SK-N-SH (cell line): Measurements from ENCODE around the gene SCNN1A. TPM values are rescaled to one million over a fixed set of nuclear protein-coding genes. Genes with fewer than 3 reads are reported as not detected.

Experiments used
- CTCF ChIA-PET: fragments of 300-600, 350-600 bp; formaldehyde crosslinking; extraction: SDS; loops from one replicate; lab custom pipeline; 2021; lab: Yijun Ruan, JAX
- POLR2A ChIA-PET: fragments of 350-600 bp; sonication (Branson Sonifier 250); formaldehyde crosslinking; extraction: SDS; loops from one replicate; lab custom pipeline; 2020; ENCODE audit warnings: antibody characterized with exemption, inconsistent platforms; lab: Yijun Ruan, JAX
- DNase-seq: peaks from one replicate; pipeline ENCODE4 v3.0.0; 2012
- H2AFZ ChIP-seq: fragments of 200-600 bp; sonication (generic); 2 replicates; pipeline ENCODE4 v1.8.1; 2016; ENCODE audit warnings: antibody characterized with exemption, mild to moderate bottlenecking, low read depth
- H3F3A ChIP-seq: fragments of 200-600 bp; sonication (generic); replicated peaks from 2 replicates; pipeline ENCODE3; 2016; ENCODE audit warnings: antibody characterized with exemption, mild to moderate bottlenecking; ENCODE audit not compliant: insufficient read depth
- H3K27ac ChIP-seq, 2 experiments: fragments of 200-500 bp in 1 of 2; fragments of 200-600 bp in 1 of 2; sonication (Bioruptor generic) in 1 of 2; sonication (generic), shearing (Covaris generic) in 1 of 2; 2 replicates each; pipeline versions ENCODE4 v1.5.1 to v1.6.1; 2014 to 2016; ENCODE audit warnings: low read depth in 2 of 2, inconsistent platforms in 1 of 2, low read length in 1 of 2, mild to moderate bottlenecking in 1 of 2, mixed read lengths in 1 of 2
- H3K27me3 ChIP-seq: fragments of 200-600 bp; sonication (generic), shearing (Covaris generic); 2 replicates; pipeline ENCODE4 v1.6.1; 2016; ENCODE audit warnings: mixed run types; ENCODE audit not compliant: insufficient read depth
- H3K36me3 ChIP-seq, 2 experiments: fragments of 200-500 bp in 1 of 2; fragments of 200-600 bp in 1 of 2; sonication (Bioruptor generic) in 1 of 2; sonication (generic) in 1 of 2; replicated peaks in 1 of 2; 2 replicates each; pipeline versions ENCODE3 to v1.5.1; 2014 to 2016; ENCODE audit warnings: low read length in 1 of 2, mild to moderate bottlenecking in 1 of 2; ENCODE audit not compliant: insufficient read depth in 2 of 2, control insufficient read depth in 1 of 2
- H3K4me1 ChIP-seq, 2 experiments: fragments of 200-500 bp in 1 of 2; fragments of 200-600 bp in 1 of 2; sonication (Bioruptor generic) in 1 of 2; sonication (generic), shearing (Covaris generic) in 1 of 2; 2 replicates each; pipeline versions ENCODE4 v1.5.1 to v1.6.1; 2014 to 2016; ENCODE audit warnings: low read depth in 1 of 2, low read length in 1 of 2, mixed run types in 1 of 2; ENCODE audit not compliant: insufficient read depth in 2 of 2, control insufficient read depth in 1 of 2
- H3K4me2 ChIP-seq: fragments of 200-600 bp; sonication (generic), shearing (Covaris generic); 2 replicates; pipeline ENCODE4 v1.6.1; 2017; ENCODE audit warnings: mixed run types
- H3K4me3 ChIP-seq, 2 experiments: fragments of 200-500 bp in 1 of 2; fragments of 200-600 bp in 1 of 2; sonication (Bioruptor generic) in 1 of 2; sonication (generic), shearing (Covaris generic) in 1 of 2; 2 replicates each; pipeline versions ENCODE4 v1.5.1 to v1.8.1; 2014 to 2016; ENCODE audit warnings: low read depth in 2 of 2, inconsistent platforms in 1 of 2, low read length in 1 of 2, mild to moderate bottlenecking in 1 of 2, mixed read lengths in 1 of 2, moderate library complexity in 1 of 2
- H3K79me2 ChIP-seq: fragments of 200-600 bp; sonication (generic); 2 replicates; pipeline ENCODE4 v1.8.1; 2017; ENCODE audit warnings: mild to moderate bottlenecking; ENCODE audit not compliant: insufficient read depth
- H3K9ac ChIP-seq: fragments of 200-600 bp; sonication (generic); 2 replicates; pipeline ENCODE4 v1.6.1; 2017; ENCODE audit warnings: mixed run types
- H3K9me2 ChIP-seq: fragments of 200-600 bp; sonication (generic); 2 replicates; pipeline ENCODE4 v1.6.1; 2017; ENCODE audit warnings: mixed run types
- H3K9me3 ChIP-seq: fragments of 200-600 bp; sonication (generic); 2 replicates; pipeline ENCODE4 v1.6.1; 2017; ENCODE audit warnings: mixed run types, mild to moderate bottlenecking, moderate library complexity
- H4K20me1 ChIP-seq: fragments of 200-600 bp; sonication (generic); 2 replicates; pipeline ENCODE4 v1.6.1; 2017; ENCODE audit warnings: mild to moderate bottlenecking, mixed run types; ENCODE audit not compliant: insufficient read depth
- EP300 ChIP-seq, 2 experiments: IDR thresholded peaks; 2 replicates each; pipeline versions ENCODE4 v1.4.0 to v1.6.1; 2012; ENCODE audit warnings: borderline replicate concordance in 1 of 2, low read depth in 1 of 2, low read length in 1 of 2
- FOSL2 ChIP-seq: IDR thresholded peaks from 2 replicates; pipeline ENCODE4 v1.4.0; 2012; ENCODE audit warnings: low read depth, mild to moderate bottlenecking, moderate library complexity, borderline replicate concordance
- FOXJ3 ChIP-seq: sonication (generic); formaldehyde crosslinking; IDR thresholded peaks from 2 replicates; pipeline ENCODE4 v1.5.1; 2020; ENCODE audit warnings: mild to moderate bottlenecking, missing genetic modification reagents
- GABPA ChIP-seq: IDR thresholded peaks from 2 replicates; pipeline ENCODE4 v1.4.0; 2012; ENCODE audit warnings: low read depth, mild to moderate bottlenecking
- IRF3 ChIP-seq: fragments of 150-350 bp; IDR thresholded peaks from 2 replicates; pipeline ENCODE4 v1.6.1; 2016; ENCODE audit warnings: mild to moderate bottlenecking, low read depth, low read length
- JUND ChIP-seq: IDR thresholded peaks from 2 replicates; pipeline ENCODE4 v1.4.0; 2012
- MEF2A ChIP-seq: IDR thresholded peaks from 2 replicates; pipeline ENCODE4 v1.4.0; 2012; ENCODE audit warnings: low read depth, borderline replicate concordance
- MXI1 ChIP-seq: IDR thresholded peaks from 2 replicates; pipeline ENCODE4 v1.6.1; 2012; ENCODE audit warnings: mild to moderate bottlenecking, low read depth, low read length, improper control_type of control experiment
- NFIC ChIP-seq: IDR thresholded peaks from 2 replicates; pipeline ENCODE4 v1.4.0; 2012; ENCODE audit warnings: borderline replicate concordance
- RAD21 ChIP-seq: IDR thresholded peaks from 2 replicates; pipeline ENCODE4 v1.6.1; 2012; ENCODE audit warnings: mild to moderate bottlenecking, low read length
- RCOR1 ChIP-seq: fragments of 150-350 bp; IDR thresholded peaks from 2 replicates; pipeline ENCODE4 v1.6.1; 2017; ENCODE audit warnings: antibody characterized with exemption, low read length
- RFX5 ChIP-seq: IDR thresholded peaks from 2 replicates; pipeline ENCODE4 v1.6.1; 2012; ENCODE audit warnings: mild to moderate bottlenecking, improper control_type of control experiment, low read length
- RXRA ChIP-seq: IDR thresholded peaks from 2 replicates; pipeline ENCODE4 v1.4.0; 2012; ENCODE audit warnings: low read depth, mild to moderate bottlenecking, borderline replicate concordance
- TAF1 ChIP-seq: IDR thresholded peaks from 2 replicates; pipeline ENCODE4 v1.6.1; 2012; ENCODE audit warnings: low read depth, mild to moderate bottlenecking, low read length, moderate library complexity, borderline replicate concordance
- TCF12 ChIP-seq: IDR thresholded peaks from 2 replicates; pipeline ENCODE4 v1.4.0; 2012
- USF1 ChIP-seq: IDR thresholded peaks from 2 replicates; pipeline ENCODE4 v1.4.0; 2012; ENCODE audit warnings: low read depth, borderline replicate concordance
- YY1 ChIP-seq: IDR thresholded peaks from 2 replicates; pipeline ENCODE4 v1.4.0; 2012; ENCODE audit warnings: low read depth, mild to moderate bottlenecking
- ZBTB33 ChIP-seq: IDR thresholded peaks from 2 replicates; pipeline ENCODE4 v1.4.0; 2012; ENCODE audit warnings: low read depth, borderline replicate concordance
- WGBS: methylation state at CpG from one replicate; pipeline ENCODE4 v1.1.6; 2017; ENCODE audit warnings: low lambda C conversion rate; 5-methylcytosine and 5-hydroxymethylcytosine counted together
- polyA plus RNA-seq, 3 experiments: library from polyadenylated mRNA; depleted of rRNA; stranded (reverse); fragments of >200 nt; gene quantifications; 2 replicates each; pipeline ENCODE4 v1.2.3, GENCODE V29; 2012

SCNN1A gene
- polyA plus RNA-seq, 1 of the 3 experiments (the other 2 are of a cell fraction), result 1.6 TPM

- Histone ChIP-seq H3K27ac (peak overlapping the region in 1 of 2 experiments; percentile 74; a peak in 2 of 4 replicates), H3K9me3 (no peaks in the 10 kb centered on the region), H3K9ac (peak overlapping the region; percentile 47; the same call in 1 of the 2 replicates), H3K36me3 (no peaks in the 10 kb centered on the region), H3K9me2 (no peaks in the 10 kb centered on the region), H3K4me2 (0 out of 2 replicates have a peak overlapping the region, but pooled peaks have one; percentile 54), H2AFZ (peak overlapping the region; percentile 38; the same call in 1 of the 2 replicates), H4K20me1 (no peaks in the 10 kb centered on the region), H3K79me2 (no peaks in the 10 kb centered on the region)
- POLR2A ChIA-PET, result interaction anchor here (0.6 kb wide), 1 partner anchor 184 kb away, joined by 4 read pairs; no protein-coding TSS in a partner anchor
- DNase-seq, result no peak
- CTCF ChIA-PET, result interaction anchor here (1.5 to 1.6 kb wide), 2 partner anchors 95 to 382 kb away, joined by 3 to 4 read pairs; no protein-coding TSS in a partner anchor
- TF ChIP-seq YY1 (no peak), MEF2A (no peak), RXRA (no peak), TAF1 (no peak), MXI1 (no peak), USF1 (no peak), JUND (no peak), GABPA (no peak)
- TF ChIP-seq, all 33 proteins: peak for 0
- peaks cover 3 to 26% of the 10 kb centered on the region in 2 experiments; a peak in 3 of 4 replicates for H3K4me1 ChIP-seq
- WGBS, result 80% methylated on average over 7 of the region's 9 CpGs
- H3F3A ChIP-seq, result peaks cover 21% of the 10 kb centered on the region
- no peaks in the 10 kb centered on the region for H3K27me3 ChIP-seq
- no peak overlapping the region for H3K4me3 ChIP-seq
Observed at GRCh38 chr12:6369916-6370575, 5.3 kb downstream of the SCNN1A start.

- Histone ChIP-seq H3K4me2 (no peak overlapping the region), H3K9me2 (no peaks in the 10 kb centered on the region), H3K27ac (no peak overlapping the region), H3K9me3 (no peaks in the 10 kb centered on the region), H3K9ac (no peak overlapping the region), H3K27me3 (no peaks in the 10 kb centered on the region), H3F3A (peaks cover 25% of the 10 kb centered on the region), H3K4me3 (no peak overlapping the region), H3K79me2 (no peaks in the 10 kb centered on the region), H2AFZ (no peak overlapping the region), H3K36me3 (no peaks in the 10 kb centered on the region), H3K4me1 (peaks cover 3 to 26% of the 10 kb centered on the region in 2 experiments; a peak in 3 of 4 replicates), H4K20me1 (no peaks in the 10 kb centered on the region)
- TF ChIP-seq NFIC, result no peak
- no peak for TF ChIP-seq IRF3
- TF ChIP-seq EP300 (IDR thresholded peaks at IDR 0.05; ENCODE audit: borderline replicate concordance in 1 of 2, low read depth in 1 of 2, low read length in 1 of 2), result no peak
- TF ChIP-seq FOXJ3 (CRISPR knock-in tag), result no peak
- no peak for TF ChIP-seq RAD21
- TF ChIP-seq RFX5, result no peak
- no peak for TF ChIP-seq FOSL2
- TF ChIP-seq TCF12, result no peak
- TF ChIP-seq RCOR1, result no peak
- no peak for TF ChIP-seq ZBTB33
- POLR2A ChIA-PET, result no interaction called here
- no peak for DNase-seq
- 81% methylated on average over 9 of the region's 9 CpGs for WGBS
- CTCF ChIA-PET, result no interaction called here
Observed at GRCh38 chr12:6368906-6369525, 6.3 kb downstream of the SCNN1A start.
